Measurements from ENCODE around the gene ATF1. TPM values are rescaled to one million over a fixed set of nuclear protein-coding genes. Genes with fewer than 3 reads are reported as not detected.

ATF1 gene
- total RNA-seq, 2 donors from 2014 or later = 27.5 to 35.7 TPM

DNA sequence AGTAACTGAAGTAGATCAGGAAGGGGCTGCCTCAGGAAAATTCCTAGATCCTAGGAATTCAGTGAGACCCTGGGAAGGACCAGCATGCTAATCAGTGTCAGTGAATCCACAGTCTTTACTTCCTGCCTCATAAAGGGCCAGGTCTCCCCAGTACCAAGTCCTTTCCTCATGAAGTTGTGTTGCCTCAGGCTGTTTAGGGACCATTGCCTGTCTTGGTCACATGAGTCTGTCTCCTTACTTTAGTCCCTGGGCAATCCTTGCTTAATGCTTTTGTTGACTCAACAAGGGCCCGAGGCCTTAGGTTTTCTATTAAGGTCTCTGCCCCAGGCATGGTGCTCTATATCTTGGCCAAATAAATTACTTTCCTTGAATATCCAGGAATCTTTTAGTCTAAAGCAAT lies 16.1 kb upstream of the ATF1 start:
- WGBS, 2 experiments (ENCODE audit: insufficient coverage in 1 of 2, insufficient read length in 1 of 2) = 80% methylated on average over 1 of the region's 1 CpG; no CpG with 5 or more reads in 1 of the 2 experiments
- no peak overlapping the region for H3K4me3 Mint-ChIP-seq
- H3K36me3 Mint-ChIP-seq (ENCODE audit: low read depth) = peaks cover 31% of the 10 kb centered on the region
- Histone ChIP-seq H3K36me3 (ENCODE audit: control insufficient read depth, insufficient read depth, low read length) (peaks cover 42% of the 10 kb centered on the region), H3K27ac (ENCODE audit: low read depth, low read length) (no peak overlapping the region), H3K4me1 (ENCODE audit: control insufficient read depth, insufficient read depth, low read length) (peaks cover 5% of the 10 kb centered on the region), H3K4me3 (ENCODE audit: low read length) (no peak overlapping the region), H3K9ac (ENCODE audit: extremely low read depth, low read length, poor library complexity, severe bottlenecking) (no peak overlapping the region), H3K27me3 (ENCODE audit: control insufficient read depth, insufficient read depth, low read length, poor library complexity, severe bottlenecking) (no peaks in the 10 kb centered on the region), H3K9me3 (ENCODE audit: control insufficient read depth, low read length) (no peaks in the 10 kb centered on the region)
- DNase-seq = peak; percentile 63
- H3K27ac Mint-ChIP-seq = peak overlapping the region; percentile 19
- TF ChIP-seq CTCF (conservative IDR thresholded peaks at IDR 0.05) = no peak
- no peaks in the 10 kb centered on the region for H3K9me3 Mint-ChIP-seq
- no peaks in the 10 kb centered on the region for H3K27me3 Mint-ChIP-seq (ENCODE audit: insufficient read depth)
- H3K4me1 Mint-ChIP-seq = peaks cover 19% of the 10 kb centered on the region

GRCh38 chr12:50749459-50749882 lies 14.4 kb upstream of the ATF1 start:
- WGBS, 2 experiments (ENCODE audit: insufficient coverage in 1 of 2, insufficient read length in 1 of 2) = 77 to 86% methylated on average over 1 to 2 of the region's 2 CpGs
- Histone ChIP-seq H3K9ac (ENCODE audit: extremely low read depth, low read length, poor library complexity, severe bottlenecking) (no peak overlapping the region), H3K36me3 (ENCODE audit: control insufficient read depth, insufficient read depth, low read length) (peaks cover 30% of the 10 kb centered on the region), H3K4me1 (ENCODE audit: control insufficient read depth, insufficient read depth, low read length) (peaks cover 5% of the 10 kb centered on the region), H3K9me3 (ENCODE audit: control insufficient read depth, low read length) (no peaks in the 10 kb centered on the region), H3K27ac (ENCODE audit: low read depth, low read length) (no peak overlapping the region), H3K27me3 (ENCODE audit: control insufficient read depth, insufficient read depth, low read length, poor library complexity, severe bottlenecking) (no peaks in the 10 kb centered on the region), H3K4me3 (ENCODE audit: low read length) (no peak overlapping the region)
- Mint-ChIP-seq H3K4me1 (peaks cover 19% of the 10 kb centered on the region), H3K4me3 (no peak overlapping the region), H3K36me3 (ENCODE audit: low read depth) (peaks cover 24% of the 10 kb centered on the region), H3K27me3 (ENCODE audit: insufficient read depth) (no peaks in the 10 kb centered on the region), H3K27ac (peak overlapping the region; percentile 6), H3K9me3 (no peaks in the 10 kb centered on the region)
- DNase-seq = no peak
- no peak for TF ChIP-seq CTCF (conservative IDR thresholded peaks at IDR 0.05)

DNA sequence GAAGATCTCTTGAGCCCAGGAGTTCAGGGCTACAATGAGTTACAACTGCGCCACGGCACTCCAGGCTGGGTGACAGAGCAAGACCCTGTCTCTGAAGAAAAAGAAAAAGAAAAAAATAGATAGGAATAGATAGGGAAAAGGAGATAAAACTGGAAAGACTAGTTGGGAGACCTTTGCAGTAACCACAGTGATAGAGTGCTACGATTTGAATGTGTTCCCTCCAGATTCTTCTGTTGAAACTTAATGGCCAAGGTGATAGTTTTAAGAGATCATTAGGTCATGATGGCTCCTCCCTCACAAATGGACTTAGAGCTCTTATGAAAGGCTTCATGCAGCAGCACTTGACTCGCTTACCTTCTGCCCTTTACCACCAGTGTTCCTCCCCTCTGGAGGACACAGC lies 13.5 kb upstream of the ATF1 start:
- Histone ChIP-seq H3K4me3 (ENCODE audit: low read length) (no peak overlapping the region), H3K9me3 (ENCODE audit: control insufficient read depth, low read length) (no peaks in the 10 kb centered on the region), H3K27me3 (ENCODE audit: control insufficient read depth, insufficient read depth, low read length, poor library complexity, severe bottlenecking) (no peaks in the 10 kb centered on the region), H3K36me3 (ENCODE audit: control insufficient read depth, insufficient read depth, low read length) (peaks cover 21% of the 10 kb centered on the region), H3K27ac (ENCODE audit: low read depth, low read length) (no peak overlapping the region), H3K4me1 (ENCODE audit: control insufficient read depth, insufficient read depth, low read length) (peaks cover 5% of the 10 kb centered on the region), H3K9ac (ENCODE audit: extremely low read depth, low read length, poor library complexity, severe bottlenecking) (no peak overlapping the region)
- H3K9me3 Mint-ChIP-seq = no peaks in the 10 kb centered on the region
- no peak overlapping the region for H3K27ac Mint-ChIP-seq
- H3K4me1 Mint-ChIP-seq = peaks cover 19% of the 10 kb centered on the region
- WGBS, 2 experiments (ENCODE audit: insufficient coverage in 1 of 2, insufficient read length in 1 of 2) = 95 to 100% methylated on average over 3 to 4 of the region's 4 CpGs
- H3K27me3 Mint-ChIP-seq (ENCODE audit: insufficient read depth) = no peaks in the 10 kb centered on the region
- peaks cover 22% of the 10 kb centered on the region for H3K36me3 Mint-ChIP-seq (ENCODE audit: low read depth)
- no peak for TF ChIP-seq CTCF (conservative IDR thresholded peaks at IDR 0.05)
- no peak for DNase-seq
- H3K4me3 Mint-ChIP-seq = no peak overlapping the region

Measured in endodermal cell (in vitro differentiated cells).